HCT116 (cell line): ENCODE results near the gene TGFBRAP1.

ENCODE experiments used
- ATF3 ChIP-seq: IDR thresholded peaks from 2 replicates; pipeline ENCODE4 v1.6.1; 2012
- CTCF ChIP-seq, 3 experiments: fragments of 200-600 bp in 1 of 3; sonication (generic) in 1 of 3; IDR thresholded peaks in 2 of 3; conservative IDR thresholded peaks in 1 of 3; 2 replicates each; pipeline ENCODE4 v1.5.1; 2012 to 2017; ENCODE audit warnings: low read depth in 2 of 3, low read length in 2 of 3, antibody characterized with exemption in 1 of 3, borderline replicate concordance in 1 of 3, control low read depth in 1 of 3, mild to moderate bottlenecking in 1 of 3, mixed read lengths in 1 of 3, mixed run types in 1 of 3, moderate library complexity in 1 of 3; ENCODE audit not compliant: insufficient read depth in 1 of 3
- EZH2 ChIP-seq: fragments of 200-600 bp; sonication (generic); IDR thresholded peaks from 2 replicates; pipeline ENCODE4 v1.6.1; 2017; ENCODE audit warnings: antibody characterized with exemption, mixed run types
- EZH2phosphoT487 ChIP-seq: fragments of 200-600 bp; IDR thresholded peaks from 2 replicates; pipeline ENCODE4 v1.6.1; 2018; ENCODE audit warnings: antibody characterized with exemption, borderline replicate concordance
- JUND ChIP-seq: IDR thresholded peaks from 2 replicates; pipeline ENCODE4 v1.6.1; 2012
- POLR2A ChIP-seq: IDR thresholded peaks from 2 replicates; pipeline ENCODE4 v1.7.0; 2011; ENCODE audit warnings: borderline replicate concordance; ENCODE audit not compliant: insufficient read depth, insufficient read length; ENCODE audit errors: extremely low read depth
- POLR2AphosphoS5 ChIP-seq: IDR thresholded peaks from 2 replicates; pipeline ENCODE4 v1.6.1; 2011; ENCODE audit warnings: mild to moderate bottlenecking, low read depth, low read length, moderate library complexity
- RAD21 ChIP-seq: IDR thresholded peaks from 2 replicates; pipeline ENCODE4 v1.6.1; 2012; ENCODE audit warnings: low read depth, mild to moderate bottlenecking
- SP1 ChIP-seq: IDR thresholded peaks from 2 replicates; pipeline ENCODE4 v1.6.1; 2012; ENCODE audit warnings: low read depth
- SRF ChIP-seq: IDR thresholded peaks from 2 replicates; pipeline ENCODE4 v1.6.1; 2012; ENCODE audit warnings: low read depth
- ZBTB33 ChIP-seq: IDR thresholded peaks from 2 replicates; pipeline ENCODE4 v1.6.1; 2011; ENCODE audit warnings: mild to moderate bottlenecking, low read length, moderate library complexity; ENCODE audit not compliant: insufficient replicate concordance; ENCODE audit errors: extremely low read depth
- ZFX ChIP-seq: fragments of 450-650 bp; IDR thresholded peaks from 2 replicates; pipeline ENCODE4 v1.6.1; 2017
- ZNF274 ChIP-seq: fragments of 200-500 bp; sonication (Bioruptor generic); IDR thresholded peaks from 2 replicates; pipeline ENCODE4 v1.6.1; 2014; ENCODE audit warnings: mild to moderate bottlenecking, low read depth, low read length, inconsistent platforms

- TF ChIP-seq EZH2 (no peak), POLR2A (no peak), ZBTB33 (no peak), CTCF (IDR thresholded peaks at IDR 0.05 in 2 of 3, conservative IDR thresholded peaks at IDR 0.05 in 1 of 3; ENCODE audit: borderline replicate concordance in 1 of 3, insufficient read depth in 1 of 3, low read depth in 2 of 3, low read length in 2 of 3) (no peak), RAD21 (no peak), POLR2AphosphoS5 (no peak), EZH2phosphoT487 (no peak), SP1 (no peak), SRF (no peak), JUND (no peak), ATF3 (no peak), ZNF274 (no peak), ZFX (no peak)
These were observed 49.4 kb upstream of the TGFBRAP1 start for GRCh38 chr2:105378921-105379383.
